HCT116 (cell line): Measurements from ENCODE around the gene OLFML2A. TPM values are rescaled to one million over a fixed set of nuclear protein-coding genes. Genes with fewer than 3 reads are reported as not detected.

Experiments
- ATAC-seq: fragments of 200-7000 bp; cut with Tn5 transposase; 2 replicates; pipeline ENCODE4 v1.9.1; 2020; ENCODE audit warnings: mild to moderate bottlenecking, moderate library complexity
- BruUV-seq: library from RNA; stranded (reverse); fragments of 400-500 nt; replicated peaks from 2 replicates; lab custom pipeline; 2021; lab: Mats Ljungman, UMichigan
- CTCF ChIA-PET: fragments of 300-600 bp; sonication (Branson Sonifier 250); formaldehyde crosslinking; loops from one replicate; lab custom pipeline; 2021; ENCODE audit warnings: antibody characterized with exemption; lab: Charles Lee
- POLR2A ChIA-PET: fragments of 300-600, 350-600 bp; sonication (Branson Sonifier 250); formaldehyde crosslinking; loops from one replicate; lab custom pipeline; 2021; ENCODE audit warnings: antibody characterized with exemption; lab: Charles Lee
- RAD21 ChIA-PET, 2 experiments: fragments of 300-600 bp; sonication (Branson Sonifier 250); formaldehyde crosslinking; loops; one replicate each; lab custom pipeline; 2023; ENCODE audit warnings: low total read pairs in 2 of 2; ENCODE audit not compliant: uncharacterized antibody in 2 of 2, unreplicated experiment in 2 of 2, low non-redundant PET in 1 of 2; lab: Charles Lee
- DNase-seq: peaks from one replicate; pipeline ENCODE4 v3.0.0-alpha.2; 2010; ENCODE audit warnings: low read depth, low spot score
- H2AFZ ChIP-seq: fragments of 200-600 bp; shearing (Covaris generic), sonication (generic); 2 replicates; pipeline ENCODE4 v1.6.1; 2017; ENCODE audit warnings: low read depth, mixed run types, mixed read lengths, antibody characterized with exemption, low read length; ENCODE audit not compliant: poor library complexity, severe bottlenecking
- H3K27ac ChIP-seq: 2 replicates; pipeline ENCODE4 v1.5.1; 2012; ENCODE audit warnings: low read depth, low read length
- H3K27me3 ChIP-seq: fragments of 200-600 bp; sonication (generic); 2 replicates; pipeline ENCODE4 v1.6.1; 2016; ENCODE audit warnings: mixed run types, low read length, mixed read lengths; ENCODE audit not compliant: insufficient read depth
- H3K36me3 ChIP-seq, 2 experiments: fragments of 200-500 bp in 1 of 2; fragments of 200-600 bp in 1 of 2; sonication (Bioruptor generic) in 1 of 2; sonication (generic) in 1 of 2; 2 replicates each; pipeline versions ENCODE4 v1.5.1 to v1.6.1; 2014 to 2016; ENCODE audit warnings: low read length in 2 of 2, inconsistent platforms in 1 of 2, mixed read lengths in 1 of 2, mixed run types in 1 of 2; ENCODE audit not compliant: insufficient read depth in 2 of 2, control insufficient read depth in 1 of 2
- H3K4me1 ChIP-seq, 2 experiments: fragments of 200-600 bp in 1 of 2; sonication (generic) in 1 of 2; 2 replicates each; pipeline versions ENCODE4 v1.5.1 to v1.6.1; 2012 to 2017; ENCODE audit warnings: low read length in 2 of 2, inconsistent platforms in 1 of 2, mild to moderate bottlenecking in 1 of 2, mixed read lengths in 1 of 2, mixed run types in 1 of 2, moderate library complexity in 1 of 2; ENCODE audit not compliant: insufficient read depth in 2 of 2, control insufficient read depth in 1 of 2
- H3K4me2 ChIP-seq: fragments of 200-600 bp; sonication (generic); 2 replicates; pipeline ENCODE4 v1.6.1; 2017; ENCODE audit warnings: mixed run types, low read length, mixed read lengths
- H3K4me3 ChIP-seq, 2 experiments: fragments of 200-600 bp in 1 of 2; sonication (generic) in 1 of 2; replicated peaks in 1 of 2; 2 replicates each; pipeline ENCODE4 v1.5.1; 2011 to 2016; ENCODE audit warnings: low read length in 2 of 2, control low read depth in 1 of 2, low read depth in 1 of 2, mild to moderate bottlenecking in 1 of 2, mixed read lengths in 1 of 2, mixed run types in 1 of 2
- H3K79me2 ChIP-seq: fragments of 200-600 bp; sonication (generic); 2 replicates; pipeline ENCODE4 v1.6.1; 2017; ENCODE audit warnings: mild to moderate bottlenecking, mixed run types, low read length, moderate library complexity, mixed read lengths; ENCODE audit not compliant: insufficient read depth
- H3K9ac ChIP-seq: fragments of 200-600 bp; sonication (generic); 2 replicates; pipeline ENCODE4 v1.6.1; 2016; ENCODE audit warnings: low read length, mixed read lengths
- H3K9me2 ChIP-seq: fragments of 200-600 bp; sonication (generic), shearing (Covaris generic); 2 replicates; pipeline ENCODE4 v1.6.1; 2017; ENCODE audit warnings: mixed run types, mild to moderate bottlenecking, moderate library complexity; ENCODE audit not compliant: insufficient read depth
- H3K9me3 ChIP-seq, 2 experiments: fragments of 200-500 bp in 1 of 2; fragments of 200-600 bp in 1 of 2; sonication (Bioruptor generic) in 1 of 2; sonication (generic) in 1 of 2; 2 replicates each; pipeline ENCODE4 v1.6.1; 2014 to 2017; ENCODE audit warnings: low read length in 2 of 2, mixed read lengths in 2 of 2, inconsistent platforms in 1 of 2, low read depth in 1 of 2, mild to moderate bottlenecking in 1 of 2, mixed run types in 1 of 2, moderate library complexity in 1 of 2; ENCODE audit not compliant: control insufficient read depth in 1 of 2, insufficient read depth in 1 of 2
- H4K20me1 ChIP-seq: fragments of 200-600 bp; sonication (generic), shearing (Covaris generic); 2 replicates; pipeline ENCODE4 v1.6.1; 2017; ENCODE audit warnings: mixed run types, mild to moderate bottlenecking, moderate library complexity; ENCODE audit not compliant: insufficient read depth
- CBX3 ChIP-seq: IDR thresholded peaks from 2 replicates; pipeline ENCODE4 v1.6.1; 2012; ENCODE audit warnings: low read depth
- CEBPB ChIP-seq: IDR thresholded peaks from 2 replicates; pipeline ENCODE4 v1.6.1; 2012; ENCODE audit warnings: low read depth
- ELF1 ChIP-seq: IDR thresholded peaks from 2 replicates; pipeline ENCODE4 v1.6.1; 2012; ENCODE audit warnings: low read depth, borderline replicate concordance
- EZH2phosphoT487 ChIP-seq: fragments of 200-600 bp; IDR thresholded peaks from 2 replicates; pipeline ENCODE4 v1.6.1; 2018; ENCODE audit warnings: antibody characterized with exemption, borderline replicate concordance
- JUND ChIP-seq: IDR thresholded peaks from 2 replicates; pipeline ENCODE4 v1.6.1; 2012
- POLR2A ChIP-seq: IDR thresholded peaks from 2 replicates; pipeline ENCODE4 v1.7.0; 2011; ENCODE audit warnings: borderline replicate concordance; ENCODE audit not compliant: insufficient read depth, insufficient read length; ENCODE audit errors: extremely low read depth
- POLR2AphosphoS5 ChIP-seq: IDR thresholded peaks from 2 replicates; pipeline ENCODE4 v1.6.1; 2011; ENCODE audit warnings: mild to moderate bottlenecking, low read depth, low read length, moderate library complexity
- SP1 ChIP-seq: IDR thresholded peaks from 2 replicates; pipeline ENCODE4 v1.6.1; 2012; ENCODE audit warnings: low read depth
- SRF ChIP-seq: IDR thresholded peaks from 2 replicates; pipeline ENCODE4 v1.6.1; 2012; ENCODE audit warnings: low read depth
- YY1 ChIP-seq: IDR thresholded peaks from 2 replicates; pipeline ENCODE4 v1.6.1; 2011; ENCODE audit warnings: low read length, low read depth, moderate library complexity, mild to moderate bottlenecking; ENCODE audit not compliant: insufficient replicate concordance; ENCODE audit errors: extremely low read depth
- ZFX ChIP-seq: fragments of 450-650 bp; IDR thresholded peaks from 2 replicates; pipeline ENCODE4 v1.6.1; 2017
- intact Hi-C: fragments of 100-400 bp; cut with micrococcal nuclease; formaldehyde crosslinking; loops from 2 replicates; pipeline ENCODE4 v1.10.0; 2022
- total RNA-seq: library from RNA; stranded (reverse); gene quantifications from one replicate; pipeline ENCODE4 v1.2.1, GENCODE V29; 2021; ENCODE audit not compliant: unreplicated experiment
- TF ChIP-seq, protein P1 (sequence below), 3 experiments: fragments of 200-600 bp in 1 of 3; sonication (generic) in 1 of 3; IDR thresholded peaks in 2 of 3; conservative IDR thresholded peaks in 1 of 3; 2 replicates each; pipeline ENCODE4 v1.5.1; 2012 to 2017; ENCODE audit warnings: low read depth in 2 of 3, low read length in 2 of 3, antibody characterized with exemption in 1 of 3, borderline replicate concordance in 1 of 3, control low read depth in 1 of 3, mild to moderate bottlenecking in 1 of 3, mixed read lengths in 1 of 3, mixed run types in 1 of 3, moderate library complexity in 1 of 3; ENCODE audit not compliant: insufficient read depth in 1 of 3
- TF ChIP-seq, protein P2 (sequence below): IDR thresholded peaks from 2 replicates; pipeline ENCODE4 v1.6.1; 2012

OLFML2A gene
- total RNA-seq, 1 experiment from 2014 or later = 6.3 TPM

DNA sequence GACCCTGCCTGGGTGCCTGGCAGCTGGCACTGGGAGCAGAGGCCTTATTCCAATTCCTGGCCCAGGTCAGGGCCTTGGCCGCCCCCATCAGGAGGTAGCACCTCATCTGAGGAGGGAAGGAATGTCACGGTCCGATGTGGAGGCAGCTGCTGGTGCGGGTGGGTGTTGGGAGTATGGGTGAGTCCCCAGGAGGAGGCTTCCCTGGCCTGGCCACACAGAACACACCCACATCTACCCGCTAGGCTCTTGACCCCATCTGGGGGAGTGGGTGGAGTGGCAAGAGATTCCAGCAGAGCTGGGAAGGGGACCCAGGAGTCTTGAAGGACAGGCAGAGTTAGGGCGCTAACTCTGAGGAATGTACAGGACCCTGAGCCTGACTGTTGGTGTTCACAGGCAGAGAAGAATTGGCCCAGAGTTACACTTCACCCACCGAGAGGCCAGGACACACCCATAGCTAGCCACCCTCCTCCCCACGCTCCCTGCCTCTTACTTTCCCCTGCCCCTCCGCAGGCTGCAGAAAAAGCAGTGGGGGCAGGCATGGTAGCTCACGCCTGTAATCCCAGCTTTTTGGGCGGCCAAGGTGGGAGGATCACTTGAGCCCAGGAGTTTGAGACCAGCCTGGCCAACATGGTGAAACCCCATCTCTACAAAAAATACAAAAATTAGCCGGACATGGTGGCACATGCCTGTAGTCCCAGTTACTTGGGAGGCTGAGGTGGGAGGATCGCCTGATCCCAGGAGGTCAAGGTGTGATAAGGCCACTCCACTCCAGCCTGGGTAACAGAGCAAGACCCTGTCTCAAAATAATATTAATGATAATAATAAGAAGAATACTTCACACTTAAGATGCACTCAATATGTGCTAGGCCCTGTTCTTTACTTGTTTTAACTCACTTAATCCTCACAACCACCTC is 6.0 kb downstream of the OLFML2A start:
- CTCF ChIA-PET = interaction anchor here (0.9 to 1.8 kb wide), 2 partner anchors 11 to 70 kb away, joined by 3 to 8 read pairs; partner anchors contain the start of gene WDR38
- POLR2A ChIA-PET = no interaction called here
- no peak for ATAC-seq

DNA sequence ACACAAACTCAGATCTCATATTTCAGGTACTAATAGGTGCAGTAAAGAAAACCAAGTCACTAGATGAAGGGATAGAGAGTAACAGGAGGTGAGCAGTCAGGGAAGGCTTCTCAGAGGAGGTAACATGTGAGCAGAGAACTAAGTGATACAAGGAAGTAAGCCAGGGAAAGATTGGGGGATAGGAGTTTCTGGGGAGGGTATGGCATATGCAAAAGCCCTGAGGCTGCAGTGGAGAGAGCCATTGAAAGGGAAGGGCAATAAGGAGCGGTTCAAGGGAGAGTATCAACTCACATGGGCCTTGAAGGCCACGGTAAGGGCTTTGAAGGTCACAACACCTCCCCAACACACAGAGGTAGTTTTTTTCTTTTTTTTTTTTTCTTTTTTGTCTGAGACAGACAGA is 6.9 kb downstream of the OLFML2A start:
- Histone ChIP-seq H3K27ac (no peak overlapping the region), H3K9ac (no peak overlapping the region), H3K79me2 (no peaks in the 10 kb centered on the region), H3K4me1 (peaks cover 7 to 19% of the 10 kb centered on the region in 2 experiments; a peak in 3 of 4 replicates), H4K20me1 (no peaks in the 10 kb centered on the region), H3K9me2 (no peaks in the 10 kb centered on the region), H3K4me2 (no peak overlapping the region), H3K27me3 (no peaks in the 10 kb centered on the region), H2AFZ (no peak overlapping the region), H3K36me3 (no peaks in the 10 kb centered on the region), H3K9me3 (no peaks in the 10 kb centered on the region), H3K4me3 (no peak overlapping the region)
- DNase-seq (no peak), ATAC-seq (no peak)
- BruUV-seq = no TSS peak
- POLR2A ChIA-PET = no interaction called here
- intact Hi-C loops = no loop called here
- CTCF ChIA-PET = no interaction called here
- RAD21 ChIA-PET = no interaction called here
- TF ChIP-seq JUND (no peak), POLR2A (no peak), ELF1 (no peak), POLR2AphosphoS5 (no peak), CBX3 (no peak), ZFX (no peak), SRF (no peak), YY1 (no peak), SP1 (no peak), EZH2phosphoT487 (no peak), CEBPB (no peak)
- TF ChIP-seq, protein P1, sequence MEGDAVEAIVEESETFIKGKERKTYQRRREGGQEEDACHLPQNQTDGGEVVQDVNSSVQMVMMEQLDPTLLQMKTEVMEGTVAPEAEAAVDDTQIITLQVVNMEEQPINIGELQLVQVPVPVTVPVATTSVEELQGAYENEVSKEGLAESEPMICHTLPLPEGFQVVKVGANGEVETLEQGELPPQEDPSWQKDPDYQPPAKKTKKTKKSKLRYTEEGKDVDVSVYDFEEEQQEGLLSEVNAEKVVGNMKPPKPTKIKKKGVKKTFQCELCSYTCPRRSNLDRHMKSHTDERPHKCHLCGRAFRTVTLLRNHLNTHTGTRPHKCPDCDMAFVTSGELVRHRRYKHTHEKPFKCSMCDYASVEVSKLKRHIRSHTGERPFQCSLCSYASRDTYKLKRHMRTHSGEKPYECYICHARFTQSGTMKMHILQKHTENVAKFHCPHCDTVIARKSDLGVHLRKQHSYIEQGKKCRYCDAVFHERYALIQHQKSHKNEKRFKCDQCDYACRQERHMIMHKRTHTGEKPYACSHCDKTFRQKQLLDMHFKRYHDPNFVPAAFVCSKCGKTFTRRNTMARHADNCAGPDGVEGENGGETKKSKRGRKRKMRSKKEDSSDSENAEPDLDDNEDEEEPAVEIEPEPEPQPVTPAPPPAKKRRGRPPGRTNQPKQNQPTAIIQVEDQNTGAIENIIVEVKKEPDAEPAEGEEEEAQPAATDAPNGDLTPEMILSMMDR (IDR thresholded peaks at IDR 0.05 in 2 of 3, conservative IDR thresholded peaks at IDR 0.05 in 1 of 3; ENCODE audit: borderline replicate concordance in 1 of 3, insufficient read depth in 1 of 3, low read depth in 2 of 3, low read length in 2 of 3) = no peak
- TF ChIP-seq, protein P2, sequence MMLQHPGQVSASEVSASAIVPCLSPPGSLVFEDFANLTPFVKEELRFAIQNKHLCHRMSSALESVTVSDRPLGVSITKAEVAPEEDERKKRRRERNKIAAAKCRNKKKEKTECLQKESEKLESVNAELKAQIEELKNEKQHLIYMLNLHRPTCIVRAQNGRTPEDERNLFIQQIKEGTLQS = no peak

More for the DNA sequence above, 6.0 kb downstream of the OLFML2A start:
- H3K27ac ChIP-seq = no peak overlapping the region
- DNase-seq = no peak
- intact Hi-C loops = no loop called here
- H3K4me2 ChIP-seq = no peak overlapping the region
- no peaks in the 10 kb centered on the region for H3K79me2 ChIP-seq
- no TSS peak for BruUV-seq
- no peaks in the 10 kb centered on the region for H3K27me3 ChIP-seq
- H3K4me1 ChIP-seq = peaks cover 11 to 22% of the 10 kb centered on the region in 2 experiments; a peak in 3 of 4 replicates
- no peak overlapping the region for H2AFZ ChIP-seq
- RAD21 ChIA-PET = no interaction called here
- TF ChIP-seq POLR2AphosphoS5 = no peak
- no peak for TF ChIP-seq SRF
- TF ChIP-seq POLR2A = no peak
- TF ChIP-seq, protein P2 = no peak
- TF ChIP-seq, all 23 proteins: peak for 0
- Histone ChIP-seq H3K4me3 (no peak overlapping the region), H3K9ac (no peak overlapping the region), H4K20me1 (no peaks in the 10 kb centered on the region), H3K9me3 (no peaks in the 10 kb centered on the region), H3K36me3 (no peaks in the 10 kb centered on the region), H3K9me2 (no peaks in the 10 kb centered on the region)
